Smooth muscle cell (in vitro differentiated cells): ENCODE results near the gene CPA4. TPM values are rescaled to one million over a fixed set of nuclear protein-coding genes. Genes with fewer than 3 reads are reported as not detected.
A peak's percentile ranks its signal among the peaks of the same experiment; 100 is the strongest.
"Not testable (repeated sequence)": the region's sequence is repeated elsewhere in the genome, so short reads cannot be mapped to it uniquely, and the experiment has no call there.

Source experiments
- DNase-seq: peaks from one replicate; lab custom pipeline; 2025; ENCODE audit not compliant: unreplicated experiment; lab: John Stamatoyannopoulos, UW
- H2AFZ ChIP-seq: fragments of 200-600 bp; sonication (generic); 2 replicates; pipeline ENCODE4 v1.6.0; 2016; ENCODE audit warnings: antibody characterized with exemption, low read depth, mild to moderate bottlenecking
- H3F3A ChIP-seq: fragments of 200-600 bp; sonication (generic); 2 replicates; pipeline ENCODE4 v1.6.0; 2017; ENCODE audit warnings: antibody characterized with exemption, low read depth
- H3K27ac ChIP-seq: fragments of 200-600 bp; sonication (generic); 2 replicates; pipeline ENCODE4 v1.5.1; 2016; ENCODE audit warnings: low read depth, mild to moderate bottlenecking
- H3K27me3 ChIP-seq: fragments of 200-600 bp; sonication (generic); 2 replicates; pipeline ENCODE4 v1.6.1; 2016; ENCODE audit warnings: low read depth, mild to moderate bottlenecking
- H3K36me3 ChIP-seq: fragments of 200-600 bp; sonication (generic); 2 replicates; pipeline ENCODE4 v1.5.1; 2016; ENCODE audit warnings: low read depth
- H3K4me1 ChIP-seq: fragments of 200-600 bp; sonication (generic); 2 replicates; pipeline ENCODE4 v1.5.1; 2016; ENCODE audit warnings: low read depth
- H3K4me2 ChIP-seq: fragments of 200-600 bp; sonication (generic); 2 replicates; pipeline ENCODE4 v1.6.0; 2016; ENCODE audit warnings: mild to moderate bottlenecking
- H3K4me3 ChIP-seq: fragments of 200-600 bp; sonication (generic); 2 replicates; pipeline ENCODE4 v1.5.1; 2016; ENCODE audit warnings: mild to moderate bottlenecking
- H3K79me2 ChIP-seq: fragments of 200-600 bp; sonication (generic); 2 replicates; pipeline ENCODE4 v1.6.0; 2016; ENCODE audit warnings: low read depth, mild to moderate bottlenecking
- H3K9ac ChIP-seq: fragments of 200-600 bp; sonication (generic); 2 replicates; pipeline ENCODE4 v1.6.0; 2016; ENCODE audit warnings: low read depth
- H3K9me3 ChIP-seq: fragments of 200-600 bp; sonication (generic); replicated peaks from 2 replicates; pipeline ENCODE4 v1.5.1; 2016; ENCODE audit warnings: low read depth
- H4K20me1 ChIP-seq: fragments of 200-600 bp; sonication (generic); 2 replicates; pipeline ENCODE4 v1.6.0; 2016; ENCODE audit warnings: low read depth
- WGBS: methylation state at CpG from one replicate; pipeline ENCODE4 v1.1.7; 2016; ENCODE audit warnings: low lambda C conversion rate; 5-methylcytosine and 5-hydroxymethylcytosine counted together
- polyA plus RNA-seq: library from polyadenylated mRNA; unstranded; fragments of >200 nt; fragmentation: Nextera tagmentation; extraction: Ambion mirVana; gene quantifications from 2 replicates; pipeline ENCODE4 v1.2.1, GENCODE V29; 2016
- total RNA-seq: library from RNA; depleted of rRNA; stranded (reverse); fragments of >200 nt; gene quantifications from 2 replicates; pipeline ENCODE4 v1.2.3, GENCODE V29; 2014
- TF ChIP-seq, protein P1 (sequence below): fragments of 200-600 bp; sonication (generic); IDR thresholded peaks from 2 replicates; pipeline ENCODE4 v1.5.1; 2017; ENCODE audit warnings: borderline replicate concordance, mild to moderate bottlenecking, antibody characterized with exemption; ENCODE audit not compliant: insufficient read depth, poor library complexity, severe bottlenecking

The CPA4 gene
- total RNA-seq (8.8 and 14.8 TPM in 2 replicates), polyA plus RNA-seq (6.3 and 12.3 TPM in 2 replicates)

GRCh38 chr7:130292682-130293257 is at the start of gene CPA4:
TSS of gene CPA4 (plus strand) at chr7:130293161. CDS start at chr7:130293181, 20 bp downstream.
- Histone ChIP-seq H3K27ac (peak within 1 kb of the TSS; percentile 84), H3K4me2 (peak within 1 kb of the TSS; percentile 51), H3K36me3 (no peaks in the 10 kb centered on the region), H4K20me1 (no peaks in the 10 kb centered on the region), H3K4me3 (no peak within 1 kb of the TSS), H3K4me1 (peaks cover 4% of the 10 kb centered on the region), H2AFZ (no peak within 1 kb of the TSS), H3F3A (peaks cover 4% of the 10 kb centered on the region), H3K9ac (no peak within 1 kb of the TSS), H3K9me3 (no peaks in the 10 kb centered on the region), H3K79me2 (no peaks in the 10 kb centered on the region), H3K27me3 (no peaks in the 10 kb centered on the region)
- DNase-seq = no peak
- 4% methylated on average over 1 of the region's 1 CpG for WGBS
- TF ChIP-seq, protein P1, sequence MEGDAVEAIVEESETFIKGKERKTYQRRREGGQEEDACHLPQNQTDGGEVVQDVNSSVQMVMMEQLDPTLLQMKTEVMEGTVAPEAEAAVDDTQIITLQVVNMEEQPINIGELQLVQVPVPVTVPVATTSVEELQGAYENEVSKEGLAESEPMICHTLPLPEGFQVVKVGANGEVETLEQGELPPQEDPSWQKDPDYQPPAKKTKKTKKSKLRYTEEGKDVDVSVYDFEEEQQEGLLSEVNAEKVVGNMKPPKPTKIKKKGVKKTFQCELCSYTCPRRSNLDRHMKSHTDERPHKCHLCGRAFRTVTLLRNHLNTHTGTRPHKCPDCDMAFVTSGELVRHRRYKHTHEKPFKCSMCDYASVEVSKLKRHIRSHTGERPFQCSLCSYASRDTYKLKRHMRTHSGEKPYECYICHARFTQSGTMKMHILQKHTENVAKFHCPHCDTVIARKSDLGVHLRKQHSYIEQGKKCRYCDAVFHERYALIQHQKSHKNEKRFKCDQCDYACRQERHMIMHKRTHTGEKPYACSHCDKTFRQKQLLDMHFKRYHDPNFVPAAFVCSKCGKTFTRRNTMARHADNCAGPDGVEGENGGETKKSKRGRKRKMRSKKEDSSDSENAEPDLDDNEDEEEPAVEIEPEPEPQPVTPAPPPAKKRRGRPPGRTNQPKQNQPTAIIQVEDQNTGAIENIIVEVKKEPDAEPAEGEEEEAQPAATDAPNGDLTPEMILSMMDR = no peak

GRCh38 chr7:130243486-130243885 is 49.5 kb upstream of the CPA4 start:
- not testable (repeated sequence) for H3K4me2 ChIP-seq
- H3K27ac ChIP-seq = peak overlapping the region; percentile 90

DNA sequence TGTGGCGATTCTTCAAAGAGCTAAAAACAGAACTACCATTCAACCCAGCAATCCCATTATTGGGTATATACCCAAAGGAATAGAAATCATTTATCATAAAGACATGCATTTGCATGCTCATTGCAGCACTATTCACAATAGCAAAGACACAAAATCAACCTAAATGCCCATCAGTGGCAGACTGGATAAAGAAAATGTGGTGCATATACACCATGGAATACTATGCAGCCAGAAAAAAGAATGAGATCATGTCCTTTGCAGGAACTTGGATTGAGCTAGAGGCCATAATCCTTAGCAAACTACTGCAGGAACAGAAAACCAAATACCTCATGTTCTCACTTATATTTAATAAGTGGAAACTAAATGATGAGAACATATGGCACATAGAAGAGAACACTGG is 46.5 kb upstream of the CPA4 start:
- not testable (repeated sequence) for H4K20me1 ChIP-seq, H3K27ac ChIP-seq, H2AFZ ChIP-seq, H3F3A ChIP-seq, H3K9me3 ChIP-seq, H3K4me3 ChIP-seq, H3K4me2 ChIP-seq, DNase-seq, H3K4me1 ChIP-seq, H3K36me3 ChIP-seq, H3K27me3 ChIP-seq, H3K79me2 ChIP-seq, H3K9ac ChIP-seq
- 100% methylated on average over 1 of the region's 1 CpG for WGBS

More at GRCh38 chr7:130243486-130243885, 49.5 kb upstream of the CPA4 start:
- 86% methylated on average over 1 of the region's 1 CpG for WGBS
- H3K4me3 ChIP-seq, H3K4me1 ChIP-seq, DNase-seq, H3F3A ChIP-seq, H3K9ac ChIP-seq, H2AFZ ChIP-seq, H3K27me3 ChIP-seq, H4K20me1 ChIP-seq, H3K36me3 ChIP-seq, H3K9me3 ChIP-seq, H3K79me2 ChIP-seq: not testable (repeated sequence)

DNA sequence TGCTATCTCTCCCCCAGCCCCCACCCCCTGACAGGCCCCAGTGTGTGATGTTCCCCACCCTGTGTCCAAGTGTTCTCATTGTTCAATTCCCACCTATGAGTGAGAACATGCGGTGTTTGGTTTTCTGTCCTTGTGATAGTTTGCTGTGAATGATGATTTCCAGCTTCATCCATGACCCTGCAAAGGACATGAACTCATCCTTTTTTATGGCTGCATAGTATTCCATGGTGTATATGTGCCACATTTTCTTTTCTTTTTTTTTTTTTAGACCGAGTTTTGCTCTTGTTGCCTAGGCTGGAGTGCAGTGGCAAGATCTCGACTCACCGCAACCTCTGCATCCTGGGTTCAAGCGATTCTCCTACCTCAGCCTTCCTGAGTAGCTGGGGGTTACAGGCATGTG is 44.1 kb upstream of the CPA4 start:
- WGBS = 97% methylated on average over 5 of the region's 5 CpGs
- not testable (repeated sequence) for H3K4me2 ChIP-seq, H3K36me3 ChIP-seq

DNA sequence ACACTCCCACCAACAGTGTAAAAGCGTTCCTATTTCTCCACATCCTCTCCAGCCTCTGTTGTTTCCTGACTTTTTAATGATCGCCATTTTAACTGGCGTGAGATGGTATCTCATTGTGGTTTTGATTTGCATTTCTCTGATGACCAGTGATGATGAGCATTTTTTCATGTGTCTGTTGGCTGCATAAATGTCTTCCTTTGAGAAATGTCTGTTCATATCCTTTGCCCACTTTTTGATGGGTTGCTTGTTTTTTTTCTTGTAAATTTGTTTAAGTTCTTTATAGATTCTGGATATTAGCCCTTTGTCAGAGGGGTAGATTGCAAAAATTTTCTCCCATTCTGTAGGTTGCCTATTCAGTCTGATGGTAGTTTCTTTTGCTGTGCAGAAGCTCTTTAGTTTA is 43.3 kb upstream of the CPA4 start:
- not testable (repeated sequence) for H3K4me1 ChIP-seq, H2AFZ ChIP-seq, H3K9me3 ChIP-seq, H3K4me3 ChIP-seq, H3K79me2 ChIP-seq, H4K20me1 ChIP-seq, H3K4me2 ChIP-seq, H3K27me3 ChIP-seq, DNase-seq, H3K36me3 ChIP-seq, H3K9ac ChIP-seq, H3K27ac ChIP-seq, H3F3A ChIP-seq
- 96% methylated on average over 3 of the region's 3 CpGs for WGBS

More for the DNA sequence above, 44.1 kb upstream of the CPA4 start:
- H3K27me3 ChIP-seq, H3K9ac ChIP-seq, H2AFZ ChIP-seq, H3F3A ChIP-seq, H3K79me2 ChIP-seq, DNase-seq, H3K4me1 ChIP-seq, H3K4me3 ChIP-seq, H3K27ac ChIP-seq, H3K9me3 ChIP-seq, H4K20me1 ChIP-seq: not testable (repeated sequence)
